Ishikawa (cell line): ENCODE measurements around the gene P2RY1.

Experiments
- CEBPB ChIP-seq: IDR thresholded peaks from 2 replicates; pipeline ENCODE4 v1.6.1; 2012
- CREB1 ChIP-seq: IDR thresholded peaks from 2 replicates; pipeline ENCODE4 v1.6.1; 2012; ENCODE audit warnings: low read depth
- EGR1 ChIP-seq: IDR thresholded peaks from 2 replicates; pipeline ENCODE4 v1.6.1; 2012
- EP300 ChIP-seq: IDR thresholded peaks from 2 replicates; pipeline ENCODE4 v1.6.1; 2012; ENCODE audit warnings: borderline replicate concordance
- FOXM1 ChIP-seq: IDR thresholded peaks from 2 replicates; pipeline ENCODE4 v1.6.1; 2012; ENCODE audit warnings: low read depth, borderline replicate concordance
- MAX ChIP-seq: IDR thresholded peaks from 2 replicates; pipeline ENCODE4 v1.6.1; 2012
- NFIC ChIP-seq: IDR thresholded peaks from 2 replicates; pipeline ENCODE4 v1.6.1; 2012
- RAD21 ChIP-seq: IDR thresholded peaks from 2 replicates; pipeline ENCODE4 v1.6.1; 2012; ENCODE audit warnings: low read depth
- TAF1 ChIP-seq: IDR thresholded peaks from 2 replicates; pipeline ENCODE4 v1.6.1; 2012; ENCODE audit warnings: low read depth, mild to moderate bottlenecking
- TCF12 ChIP-seq: IDR thresholded peaks from 2 replicates; pipeline ENCODE4 v1.6.1; 2012; ENCODE audit warnings: low read depth
- TEAD4 ChIP-seq: IDR thresholded peaks from 2 replicates; pipeline ENCODE4 v1.6.1; 2012
- YY1 ChIP-seq: IDR thresholded peaks from 2 replicates; pipeline ENCODE4 v1.6.1; 2012; ENCODE audit warnings: low read depth
- ZBTB7A ChIP-seq: IDR thresholded peaks from 2 replicates; pipeline ENCODE4 v1.6.1; 2012; ENCODE audit warnings: low read depth
- TF ChIP-seq, protein P1 (sequence below): IDR thresholded peaks from 2 replicates; pipeline ENCODE4 v1.6.1; 2012
- TF ChIP-seq, protein P2 (sequence below): IDR thresholded peaks from 2 replicates; pipeline ENCODE4 v1.6.1; 2012; ENCODE audit warnings: low read depth, mild to moderate bottlenecking

P2RY1 gene, protein sequence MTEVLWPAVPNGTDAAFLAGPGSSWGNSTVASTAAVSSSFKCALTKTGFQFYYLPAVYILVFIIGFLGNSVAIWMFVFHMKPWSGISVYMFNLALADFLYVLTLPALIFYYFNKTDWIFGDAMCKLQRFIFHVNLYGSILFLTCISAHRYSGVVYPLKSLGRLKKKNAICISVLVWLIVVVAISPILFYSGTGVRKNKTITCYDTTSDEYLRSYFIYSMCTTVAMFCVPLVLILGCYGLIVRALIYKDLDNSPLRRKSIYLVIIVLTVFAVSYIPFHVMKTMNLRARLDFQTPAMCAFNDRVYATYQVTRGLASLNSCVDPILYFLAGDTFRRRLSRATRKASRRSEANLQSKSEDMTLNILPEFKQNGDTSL

GRCh38 chr3:152834776-152835600 is at the start of gene P2RY1:
Gene P2RY1, plus strand, starts transcription at chr3:152835131. Its CDS starts 652 bp downstream, at chr3:152835783.
- TF ChIP-seq YY1 (peak; percentile 7; the same call in 1 of the 2 replicates), MAX (peak; percentile 91), NFIC (0 out of 2 replicates have a peak, but pooled peaks have one; percentile 2)
- TF ChIP-seq, protein P1, sequence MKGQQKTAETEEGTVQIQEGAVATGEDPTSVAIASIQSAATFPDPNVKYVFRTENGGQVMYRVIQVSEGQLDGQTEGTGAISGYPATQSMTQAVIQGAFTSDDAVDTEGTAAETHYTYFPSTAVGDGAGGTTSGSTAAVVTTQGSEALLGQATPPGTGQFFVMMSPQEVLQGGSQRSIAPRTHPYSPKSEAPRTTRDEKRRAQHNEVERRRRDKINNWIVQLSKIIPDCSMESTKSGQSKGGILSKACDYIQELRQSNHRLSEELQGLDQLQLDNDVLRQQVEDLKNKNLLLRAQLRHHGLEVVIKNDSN, result no peak

- no peak for TF ChIP-seq NFIC
- no peak for TF ChIP-seq MAX
- TF ChIP-seq TEAD4, result no peak
- TF ChIP-seq TAF1, result no peak
- TF ChIP-seq TCF12, result no peak
- TF ChIP-seq YY1, result no peak
- no peak for TF ChIP-seq CREB1
- TF ChIP-seq EGR1, result no peak
- no peak for TF ChIP-seq RAD21
- TF ChIP-seq FOXM1, result no peak
- TF ChIP-seq ZBTB7A, result no peak
- TF ChIP-seq EP300, result no peak
- TF ChIP-seq, protein P2, sequence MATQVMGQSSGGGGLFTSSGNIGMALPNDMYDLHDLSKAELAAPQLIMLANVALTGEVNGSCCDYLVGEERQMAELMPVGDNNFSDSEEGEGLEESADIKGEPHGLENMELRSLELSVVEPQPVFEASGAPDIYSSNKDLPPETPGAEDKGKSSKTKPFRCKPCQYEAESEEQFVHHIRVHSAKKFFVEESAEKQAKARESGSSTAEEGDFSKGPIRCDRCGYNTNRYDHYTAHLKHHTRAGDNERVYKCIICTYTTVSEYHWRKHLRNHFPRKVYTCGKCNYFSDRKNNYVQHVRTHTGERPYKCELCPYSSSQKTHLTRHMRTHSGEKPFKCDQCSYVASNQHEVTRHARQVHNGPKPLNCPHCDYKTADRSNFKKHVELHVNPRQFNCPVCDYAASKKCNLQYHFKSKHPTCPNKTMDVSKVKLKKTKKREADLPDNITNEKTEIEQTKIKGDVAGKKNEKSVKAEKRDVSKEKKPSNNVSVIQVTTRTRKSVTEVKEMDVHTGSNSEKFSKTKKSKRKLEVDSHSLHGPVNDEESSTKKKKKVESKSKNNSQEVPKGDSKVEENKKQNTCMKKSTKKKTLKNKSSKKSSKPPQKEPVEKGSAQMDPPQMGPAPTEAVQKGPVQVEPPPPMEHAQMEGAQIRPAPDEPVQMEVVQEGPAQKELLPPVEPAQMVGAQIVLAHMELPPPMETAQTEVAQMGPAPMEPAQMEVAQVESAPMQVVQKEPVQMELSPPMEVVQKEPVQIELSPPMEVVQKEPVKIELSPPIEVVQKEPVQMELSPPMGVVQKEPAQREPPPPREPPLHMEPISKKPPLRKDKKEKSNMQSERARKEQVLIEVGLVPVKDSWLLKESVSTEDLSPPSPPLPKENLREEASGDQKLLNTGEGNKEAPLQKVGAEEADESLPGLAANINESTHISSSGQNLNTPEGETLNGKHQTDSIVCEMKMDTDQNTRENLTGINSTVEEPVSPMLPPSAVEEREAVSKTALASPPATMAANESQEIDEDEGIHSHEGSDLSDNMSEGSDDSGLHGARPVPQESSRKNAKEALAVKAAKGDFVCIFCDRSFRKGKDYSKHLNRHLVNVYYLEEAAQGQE, result no peak
- TF ChIP-seq, protein P1, result no peak
- no peak for TF ChIP-seq CEBPB
Measured at GRCh38 chr3:152786977-152787681, 47.8 kb upstream of the P2RY1 start.

DNA sequence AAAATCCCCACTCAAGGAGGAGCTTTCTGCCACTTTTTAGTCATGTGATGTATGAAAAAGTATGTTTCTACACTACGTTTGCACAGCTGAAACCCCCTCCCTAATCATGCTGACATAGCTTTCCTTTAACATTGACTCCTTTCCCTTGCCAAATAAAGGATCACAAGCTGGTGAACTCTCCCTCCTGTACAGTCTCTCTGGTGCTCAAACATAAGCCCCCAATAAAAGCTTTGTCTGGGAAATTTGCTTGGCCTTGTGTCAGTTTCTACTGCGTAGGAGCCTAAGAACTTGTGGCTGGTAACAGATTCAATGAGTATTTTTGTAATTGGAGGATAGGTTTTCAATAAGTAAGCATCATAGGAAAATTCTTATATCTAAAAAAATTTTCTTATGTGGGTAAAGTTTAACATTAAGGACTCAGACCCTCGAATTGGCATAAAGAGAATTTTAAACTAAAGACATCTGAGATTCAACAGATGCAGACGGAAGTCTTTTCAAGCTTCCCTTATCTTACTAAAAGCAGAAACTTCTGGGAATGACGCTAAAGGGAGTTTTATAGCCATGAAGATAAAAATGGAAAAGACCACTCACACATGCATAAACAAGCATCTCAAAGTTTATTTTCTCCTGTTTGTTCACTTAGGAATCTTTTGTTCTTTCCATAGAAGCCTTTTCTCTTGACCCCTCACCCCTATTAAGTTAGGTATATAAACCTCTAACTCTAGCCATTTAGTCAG is 44.1 kb upstream of the P2RY1 start:
- TF ChIP-seq TCF12 (no peak), EGR1 (no peak), EP300 (no peak), MAX (no peak), CEBPB (no peak), CREB1 (no peak), TEAD4 (no peak), NFIC (no peak), FOXM1 (no peak), ZBTB7A (no peak), TAF1 (no peak), RAD21 (no peak), YY1 (no peak)
- TF ChIP-seq, protein P1, result no peak
- TF ChIP-seq, protein P2, result no peak

- TF ChIP-seq ZBTB7A (no peak), EP300 (no peak), TEAD4 (no peak), CEBPB (no peak), CREB1 (no peak), YY1 (no peak), TAF1 (no peak), RAD21 (no peak), EGR1 (no peak)
Measured at GRCh38 chr3:152793969-152794368, 41.0 kb upstream of the P2RY1 start.
